GM12878 (cell line): ENCODE results near the gene TMEM86B. TPM values are rescaled to one million over a fixed set of nuclear protein-coding genes. Genes with fewer than 3 reads are reported as not detected.

Experiments
- ATAC-seq: fragments of 200-7000 bp; cut with Tn5 transposase; 3 replicates; pipeline ENCODE4 v1.9.1; 2020; ENCODE audit warnings: mild to moderate bottlenecking, moderate library complexity
- BruUV-seq: library from RNA; stranded (reverse); fragments of 400-500 nt; replicated peaks from 2 replicates; lab custom pipeline; 2021; lab: Mats Ljungman, UMichigan
- CTCF ChIA-PET: fragments of 300-600 bp; sonication (Branson Sonifier 250); formaldehyde crosslinking; extraction: SDS; loops from one replicate; lab custom pipeline; 2021; ENCODE audit warnings: inconsistent platforms; lab: Yijun Ruan, JAX
- POLR2A ChIA-PET: fragments of 350-600 bp; formaldehyde crosslinking; extraction: SDS; loops from one replicate; lab custom pipeline; 2021; ENCODE audit warnings: inconsistent platforms; lab: Charles Lee
- RAD21 ChIA-PET: fragments of 300-600 bp; sonication (Branson Sonifier 250); formaldehyde crosslinking; loops from one replicate; lab custom pipeline; 2023; ENCODE audit warnings: antibody characterized with exemption; ENCODE audit not compliant: unreplicated experiment; lab: Charles Lee
- SMC1A ChIA-PET: fragments of 300-600 bp; sonication (Branson Sonifier 250); formaldehyde crosslinking; loops from one replicate; lab custom pipeline; 2023; ENCODE audit not compliant: unreplicated experiment, uncharacterized antibody; lab: Charles Lee
- DNase-seq: peaks from one replicate; pipeline ENCODE4 v3.0.0-alpha.2; 2011; ENCODE audit warnings: low read depth, low spot score
- FAIRE-seq: peaks from 3 replicates; lab custom pipeline; 2011; peaks lifted over from hg19 to GRCh38; lab: Jason Lieb, UNC
- H2AFZ ChIP-seq: 2 replicates; pipeline ENCODE4 v1.6.0; 2011; ENCODE audit warnings: low read depth, low read length, control low read depth; ENCODE audit not compliant: control insufficient read depth
- H3K27ac ChIP-seq: 2 replicates; pipeline ENCODE4 v1.5.1; 2011; ENCODE audit warnings: control low read depth; ENCODE audit not compliant: control insufficient read depth, insufficient read depth
- H3K27me3 ChIP-seq, 2 experiments: replicated peaks in 1 of 2; 2 replicates each; pipeline versions ENCODE4 v1.6.0 to v1.6.1; 2011; ENCODE audit warnings: low read length in 1 of 2; ENCODE audit not compliant: control insufficient read depth in 2 of 2, insufficient read depth in 2 of 2
- H3K36me3 ChIP-seq, 2 experiments: 2 replicates each; pipeline ENCODE4 v1.5.1; 2011; ENCODE audit warnings: low read length in 1 of 2; ENCODE audit not compliant: control insufficient read depth in 2 of 2, insufficient read depth in 2 of 2
- H3K4me1 ChIP-seq: 2 replicates; pipeline ENCODE4 v1.6.1; 2011; ENCODE audit warnings: mild to moderate bottlenecking, low read length, moderate library complexity, mixed read lengths; ENCODE audit not compliant: control insufficient read depth, insufficient read depth
- H3K4me2 ChIP-seq: 2 replicates; pipeline ENCODE4 v1.6.0; 2011; ENCODE audit warnings: control low read depth; ENCODE audit not compliant: control insufficient read depth, insufficient read depth
- H3K4me3 ChIP-seq: fragments of 200-600 bp; sonication (generic); 2 replicates; pipeline ENCODE4 v1.5.1; 2016
- H3K79me2 ChIP-seq: 2 replicates; pipeline ENCODE4 v1.6.0; 2011; ENCODE audit warnings: low read length; ENCODE audit not compliant: control insufficient read depth, insufficient read depth
- H3K9ac ChIP-seq: 2 replicates; pipeline ENCODE4 v1.8.0; 2011; ENCODE audit warnings: low read length, control low read depth, mixed read lengths; ENCODE audit not compliant: control insufficient read depth, insufficient read depth
- H3K9me3 ChIP-seq: replicated peaks from 3 replicates; pipeline ENCODE4 v1.5.1; 2011; ENCODE audit warnings: mild to moderate bottlenecking, low read length; ENCODE audit not compliant: control insufficient read depth, insufficient read depth
- H4K20me1 ChIP-seq: 2 replicates; pipeline ENCODE4 v1.6.0; 2011; ENCODE audit not compliant: control insufficient read depth, insufficient read depth
- BACH1 ChIP-seq: fragments of 450-650 bp; IDR thresholded peaks from 2 replicates; pipeline ENCODE4 v1.6.1; 2017; ENCODE audit warnings: mild to moderate bottlenecking, borderline replicate concordance
- BMI1 ChIP-seq: fragments of 450-650 bp; IDR thresholded peaks from 2 replicates; pipeline ENCODE4 v1.6.1; 2016; ENCODE audit warnings: mild to moderate bottlenecking, moderate library complexity, borderline replicate concordance
- CHD1 ChIP-seq: IDR thresholded peaks from 2 replicates; pipeline ENCODE4 v1.6.1; 2012; ENCODE audit warnings: low read depth, low read length, improper control_type of control experiment
- CREM ChIP-seq: IDR thresholded peaks from 2 replicates; pipeline ENCODE4 v1.6.1; 2014; ENCODE audit warnings: antibody characterized with exemption, low read depth
- ESRRA ChIP-seq: IDR thresholded peaks from 2 replicates; pipeline ENCODE4 v1.6.1; 2012; ENCODE audit warnings: mild to moderate bottlenecking, low read length, improper control_type of control experiment
- FOXK2 ChIP-seq: fragments of 450-650 bp; IDR thresholded peaks from 2 replicates; pipeline ENCODE4 v1.6.1; 2017; ENCODE audit warnings: mild to moderate bottlenecking, moderate library complexity
- JUND ChIP-seq: IDR thresholded peaks from 2 replicates; pipeline ENCODE4 v1.6.1; 2012; ENCODE audit warnings: low read depth, mild to moderate bottlenecking, low read length, improper control_type of control experiment, moderate library complexity
- MEF2A ChIP-seq: IDR thresholded peaks from 2 replicates; pipeline ENCODE4 v1.6.1; 2011; ENCODE audit warnings: low read depth, mild to moderate bottlenecking, low read length, moderate library complexity; ENCODE audit not compliant: insufficient read depth
- NBN ChIP-seq: fragments of 450-650 bp; IDR thresholded peaks from 2 replicates; pipeline ENCODE4 v1.6.1; 2016
- NFYA ChIP-seq: IDR thresholded peaks from 2 replicates; pipeline ENCODE4 v1.6.1; 2011; ENCODE audit warnings: low read depth, mild to moderate bottlenecking, low read length, improper control_type of control experiment, borderline replicate concordance
- NR2F1 ChIP-seq: fragments of 450-650 bp; conservative IDR thresholded peaks from 2 replicates; pipeline ENCODE4 v1.6.1; 2017; ENCODE audit warnings: mild to moderate bottlenecking
- RBBP5 ChIP-seq: fragments of 200-600 bp; sonication (generic); conservative IDR thresholded peaks from 2 replicates; pipeline ENCODE4 v1.6.1; 2016
- RFX5 ChIP-seq: IDR thresholded peaks from 2 replicates; pipeline ENCODE4 v1.6.1; 2011; ENCODE audit warnings: low read depth, low read length, improper control_type of control experiment
- SUPT20H ChIP-seq: IDR thresholded peaks from 2 replicates; pipeline ENCODE4 v1.6.1; 2011; ENCODE audit warnings: low read depth, mild to moderate bottlenecking, low read length, moderate library complexity, borderline replicate concordance; ENCODE audit not compliant: control insufficient read depth
- TBL1XR1 ChIP-seq: IDR thresholded peaks from 2 replicates; pipeline ENCODE4 v1.6.1; 2012; ENCODE audit warnings: low read depth, low read length, improper control_type of control experiment
- TCF3 ChIP-seq: IDR thresholded peaks from 2 replicates; pipeline ENCODE4 v1.6.1; 2012; ENCODE audit warnings: low read depth, mild to moderate bottlenecking, low read length, borderline replicate concordance; ENCODE audit not compliant: insufficient read depth
- ZBED1 ChIP-seq: IDR thresholded peaks from 2 replicates; pipeline ENCODE4 v1.6.1; 2016; ENCODE audit warnings: borderline replicate concordance
- ZBTB40 ChIP-seq: fragments of 450-650 bp; IDR thresholded peaks from 2 replicates; pipeline ENCODE4 v1.6.1; 2016; ENCODE audit warnings: mild to moderate bottlenecking, moderate library complexity, borderline replicate concordance
- WGBS: methylation state at CpG from one replicate; pipeline ENCODE4 v1.1.6; 2016; ENCODE audit warnings: low lambda C conversion rate; ENCODE audit not compliant: insufficient replicate concordance, insufficient coverage; ENCODE audit errors: missing lambda C conversion rate; 5-methylcytosine and 5-hydroxymethylcytosine counted together
- in situ Hi-C: fragments of 300-500 bp; cut with MboI; formaldehyde crosslinking; loops from 9 replicates; pipeline ENCODE4 v1.14.3; 2018; ENCODE audit warnings: mixed read lengths
- intact Hi-C: fragments of 100-400 bp; cut with micrococcal nuclease; formaldehyde crosslinking; loops from one replicate; pipeline ENCODE4 v1.14.2; 2022; ENCODE audit not compliant: unreplicated experiment
- polyA plus RNA-seq, 11 experiments: library from polyadenylated mRNA; depleted of rRNA in 4 of 11; unstranded in 6 of 11; stranded (reverse) in 5 of 11; fragments of >200 nt; fragmentation: Nextera tagmentation in 4 of 11; fragmentation: Illumina TruSeq in 1 of 11; extraction: Ambion mirVana in 4 of 11; extraction: Trizol in 1 of 11; gene quantifications; 1 replicate in 1 of 11; 2 replicates in 10 of 11; pipeline versions ENCODE4 v1.2.1 to v1.2.3, GENCODE V29; 2011 to 2016; ENCODE audit warnings: inconsistent platforms in 2 of 11, missing spikeins in 2 of 11, low read depth in 1 of 11
- total RNA-seq, 4 experiments: library from RNA; depleted of rRNA in 3 of 4; stranded (reverse); fragments of >200 nt in 3 of 4; fragmentation: Illumina TruSeq in 1 of 4; extraction: Trizol in 1 of 4; gene quantifications; 2 replicates each; pipeline versions ENCODE4 v1.2.1 to v1.2.3, GENCODE V29; 2013 to 2021

The TMEM86B gene
- total and polyA plus RNA-seq, 10 of the 15 experiments (the other 5 are each of a cell fraction or from before 2014, with no cell fraction given): 0.26 to 10.6 (median 1.8) TPM

- TF ChIP-seq BACH1: no peak
- no peak for TF ChIP-seq MEF2A
- no peak for TF ChIP-seq BMI1
Observed at GRCh38 chr19:55188625-55189024, 39.9 kb downstream of the TMEM86B start (continued).

DNA sequence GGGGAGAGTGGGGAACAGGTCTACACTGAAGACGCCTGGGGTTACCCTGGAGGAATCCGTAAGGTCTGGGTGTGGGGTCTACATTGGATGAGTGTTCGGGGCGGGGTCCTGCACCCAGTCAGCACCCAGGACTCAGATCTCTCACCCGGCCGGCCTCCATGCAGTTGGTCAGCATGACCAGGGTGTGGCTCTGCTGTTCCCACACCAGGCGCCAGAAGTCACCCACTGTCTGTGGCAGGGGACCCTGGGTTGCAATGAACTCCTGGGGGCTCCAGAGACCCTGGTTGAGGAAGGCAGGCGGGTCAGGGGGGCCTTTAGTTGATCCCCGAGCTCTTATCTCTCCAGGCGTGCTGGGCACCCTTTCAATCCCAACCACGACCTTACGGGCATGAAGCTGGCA is 42.5 kb downstream of the TMEM86B start:
- RAD21 ChIA-PET: no interaction called here
- no peak overlapping the region for H3K9ac ChIP-seq

More for the DNA sequence above, 42.5 kb downstream of the TMEM86B start:
- Histone ChIP-seq H3K36me3 (no peaks in the 10 kb centered on the region), H3K9me3 (no peaks in the 10 kb centered on the region), H2AFZ (no peak overlapping the region), H3K27me3 (no peaks in the 10 kb centered on the region; a peak in 1 of 4 replicates), H3K4me3 (no peak overlapping the region), H4K20me1 (no peaks in the 10 kb centered on the region), H3K79me2 (no peaks in the 10 kb centered on the region)
- FAIRE-seq: no peak
- WGBS: 16% methylated on average over 12 of the region's 12 CpGs
- SMC1A ChIA-PET: no interaction called here
- ATAC-seq: no peak
- no TSS peak for BruUV-seq
- no peak for DNase-seq
- TF ChIP-seq RBBP5: no peak
- TF ChIP-seq NFYA: no peak
- no peak for TF ChIP-seq TBL1XR1
- no peak for TF ChIP-seq NBN
- no peak for TF ChIP-seq CREM
- TF ChIP-seq ZBTB40: no peak
- no peak for TF ChIP-seq CHD1
- TF ChIP-seq NR2F1: no peak
- no peak for TF ChIP-seq RFX5
- no peak for TF ChIP-seq JUND
- TF ChIP-seq FOXK2: no peak
- no peak for TF ChIP-seq SUPT20H
- TF ChIP-seq TCF3: no peak
- no peak for TF ChIP-seq ESRRA
- no peak for TF ChIP-seq ZBED1
- TF ChIP-seq, all 136 proteins: peak for 0
- in situ Hi-C loops (no loop called here), intact Hi-C loops (no loop called here)
- Histone ChIP-seq H3K4me1 (no peaks in the 10 kb centered on the region), H3K4me2 (no peak overlapping the region), H3K27ac (no peak overlapping the region)
- POLR2A ChIA-PET: no interaction called here
- CTCF ChIA-PET: no interaction called here
